SK-N-SH (cell line): Measurements from ENCODE around the gene TRAPPC12.

Source experiments
- CTCF ChIP-seq: fragments of 200-600 bp; sonication (generic); IDR thresholded peaks from 2 replicates; pipeline ENCODE4 v1.6.1; 2017; ENCODE audit warnings: antibody characterized with exemption, mild to moderate bottlenecking, moderate library complexity
- ELF1 ChIP-seq: IDR thresholded peaks from 2 replicates; pipeline ENCODE4 v1.4.0; 2012
- EP300 ChIP-seq, 2 experiments: IDR thresholded peaks; 2 replicates each; pipeline versions ENCODE4 v1.4.0 to v1.6.1; 2012; ENCODE audit warnings: borderline replicate concordance in 1 of 2, low read depth in 1 of 2, low read length in 1 of 2
- JUND ChIP-seq: IDR thresholded peaks from 2 replicates; pipeline ENCODE4 v1.4.0; 2012
- REST ChIP-seq: IDR thresholded peaks from 2 replicates; pipeline ENCODE4 v1.6.1; 2012; ENCODE audit warnings: mild to moderate bottlenecking, low read depth, low read length, moderate library complexity
- USF2 ChIP-seq: fragments of 150-350 bp; IDR thresholded peaks from 2 replicates; pipeline ENCODE4 v1.6.1; 2017; ENCODE audit warnings: antibody characterized with exemption, low read length, low read depth, borderline replicate concordance

- TF ChIP-seq CTCF (no peak), REST (no peak), ELF1 (no peak), JUND (no peak), EP300 (IDR thresholded peaks at IDR 0.05; ENCODE audit: borderline replicate concordance in 1 of 2, low read depth in 1 of 2, low read length in 1 of 2) (no peak), USF2 (no peak)
Measured at GRCh38 chr2:3420076-3420768, 40.7 kb downstream of the TRAPPC12 start.
